Measurements from ENCODE around the gene LENG1. TPM values are rescaled to one million over a fixed set of nuclear protein-coding genes. Genes with fewer than 3 reads are reported as not detected.

Gene LENG1
- total RNA-seq, 1 experiment from 2014 or later: 7.6 TPM

- H3K4me2 ChIP-seq (ENCODE audit: low read length): peak overlapping the region; percentile 94
- ChIA-PET CTCF (interaction anchor here (0.6 to 2.6 kb wide), 6 partner anchors 9 to 52 kb away, joined by 3 to 22 read pairs (median 4); partner anchors contain the start of genes CNOT3, LENG1 and MBOAT7), RAD21 (ENCODE audit: low non-redundant PET in 1 of 2, low total read pairs in 2 of 2, uncharacterized antibody in 2 of 2, unreplicated experiment in 2 of 2) (interaction anchor here in 1 of 2 experiments (0.6 kb wide), 1 partner anchor 59 kb away, joined by 3 read pairs; no protein-coding TSS in a partner anchor), POLR2A (interaction anchor here (0.9 to 2.0 kb wide), 4 partner anchors 13 to 36 kb away, joined by 3 to 29 read pairs (median 11); partner anchors contain the start of genes CNOT3, MBOAT7 and RPS9)
- H3K4me1 ChIP-seq (ENCODE audit: control insufficient read depth in 1 of 2, insufficient read depth in 2 of 2, low read length in 2 of 2): peaks cover 8 to 21% of the 10 kb centered on the region in 2 experiments; a peak in 3 of 4 replicates
- peak overlapping the region; percentile 69 to 85; a peak in 3 of 4 replicates for H3K4me3 ChIP-seq (replicated peaks in 1 of 2; ENCODE audit: low read depth in 1 of 2, low read length in 2 of 2)
- no peaks in the 10 kb centered on the region for H3K9me2 ChIP-seq (ENCODE audit: insufficient read depth)
- no peaks in the 10 kb centered on the region for H3K9me3 ChIP-seq (ENCODE audit: control insufficient read depth in 1 of 2, insufficient read depth in 1 of 2, low read depth in 1 of 2, low read length in 2 of 2)
- no peak for TF ChIP-seq ZNF274 (IDR thresholded peaks at IDR 0.05; ENCODE audit: low read depth, low read length)
- no peak for TF ChIP-seq POLR2A (IDR thresholded peaks at IDR 0.05; ENCODE audit: borderline replicate concordance, extremely low read depth, insufficient read depth, insufficient read length)
- no peak for TF ChIP-seq TCF7L2 (IDR thresholded peaks at IDR 0.05; ENCODE audit: borderline replicate concordance, extremely low read depth, insufficient read depth, insufficient read length)
- no peak for TF ChIP-seq ZFX (IDR thresholded peaks at IDR 0.05)
- no peak for TF ChIP-seq FOSL1 (IDR thresholded peaks at IDR 0.05; ENCODE audit: low read depth)
- no peak for TF ChIP-seq EGR1 (IDR thresholded peaks at IDR 0.05; ENCODE audit: low read depth)
- TF ChIP-seq EZH2 (IDR thresholded peaks at IDR 0.05): no peak
- no peak overlapping the region for H3K9ac ChIP-seq (ENCODE audit: low read length)
- no peaks in the 10 kb centered on the region for H4K20me1 ChIP-seq (ENCODE audit: insufficient read depth)
- ATAC-seq (no peak), DNase-seq (ENCODE audit: low read depth, low spot score) (no peak)
- intact Hi-C loops (cut with micrococcal nuclease): loop anchor here (2.0 kb wide), 1 partner anchor 57 kb away; no protein-coding TSS in a partner anchor
- 0 out of 2 replicates have a peak, but pooled peaks cover 3% of the 10 kb centered on the region for H3K79me2 ChIP-seq (ENCODE audit: insufficient read depth, low read length)
- H2AFZ ChIP-seq (ENCODE audit: low read depth, low read length, poor library complexity, severe bottlenecking): no peak overlapping the region
- peak overlapping the region; percentile 86 for H3K27ac ChIP-seq (ENCODE audit: low read depth, low read length)
- TSS peak; percentile 32 for BruUV-seq (replicated peaks)
- no peaks in the 10 kb centered on the region for H3K27me3 ChIP-seq (ENCODE audit: insufficient read depth, low read length)
- peaks cover 5 to 8% of the 10 kb centered on the region in 2 experiments; a peak in 2 of 4 replicates for H3K36me3 ChIP-seq (ENCODE audit: control insufficient read depth in 1 of 2, insufficient read depth in 2 of 2, low read length in 2 of 2)
These were observed 13.8 kb upstream of the LENG1 start for GRCh38 chr19:54173359-54173699.

Measured in HCT116 (cell line).